K562 (cell line): ENCODE results near the gene TECTA. TPM values are rescaled to one million over a fixed set of nuclear protein-coding genes. Genes with fewer than 3 reads are reported as not detected.

ENCODE experiments used
- ATAC-seq: fragments of 200-7000 bp; cut with Tn5 transposase; 3 replicates; pipeline ENCODE4 v1.9.1; 2020; ENCODE audit warnings: moderate library complexity
- BruUV-seq: library from RNA; stranded (reverse); fragments of 400-500 nt; replicated peaks from 2 replicates; lab custom pipeline; 2021; lab: Mats Ljungman, UMichigan
- CTCF ChIA-PET: fragments of 300-600 bp; formaldehyde crosslinking; extraction: SDS; loops from one replicate; lab custom pipeline; 2021; ENCODE audit warnings: low intra/inter-chr PET ratio; lab: Yijun Ruan, JAX
- POLR2A ChIA-PET: fragments of 300-600, 350-650 bp; sonication (Branson Sonifier 250); formaldehyde crosslinking; extraction: SDS; loops from one replicate; lab custom pipeline; 2021; ENCODE audit warnings: antibody characterized with exemption, inconsistent platforms; lab: Yijun Ruan, JAX
- DNase-seq, 4 experiments: peaks; one replicate each; pipeline versions ENCODE4 v3.0.0 to v3.0.0-alpha.2; 2011 to 2018; ENCODE audit warnings: low spot score in 3 of 4, mixed read lengths in 3 of 4; ENCODE audit errors: extremely low read depth in 1 of 4
- FAIRE-seq: peaks from 2 replicates; lab custom pipeline; 2011; peaks lifted over from hg19 to GRCh38; lab: Jason Lieb, UNC
- H2AFZ ChIP-seq: 2 replicates; pipeline ENCODE4 v1.6.0; 2011; ENCODE audit warnings: low read depth, low read length, control low read depth, inconsistent platforms
- H3K27ac ChIP-seq: fragments of 200-600 bp; 3 replicates; pipeline ENCODE4 v1.8.0; 2011; ENCODE audit warnings: low read depth, mild to moderate bottlenecking, control low read depth, inconsistent platforms, low read length, moderate library complexity, mixed read lengths; ENCODE audit errors: extremely low read depth
- H3K27me3 ChIP-seq, 2 experiments: fragments of 300-600 bp in 1 of 2; 2 replicates in 1 of 2; 3 replicates in 1 of 2; pipeline versions ENCODE4 v1.6.0 to v1.8.0; 2011; ENCODE audit warnings: inconsistent platforms in 2 of 2, low read length in 2 of 2, mild to moderate bottlenecking in 1 of 2, mixed read lengths in 1 of 2, moderate library complexity in 1 of 2; ENCODE audit not compliant: control insufficient read depth in 2 of 2, insufficient read depth in 2 of 2
- H3K36me3 ChIP-seq: fragments of 300-600 bp; 3 replicates; pipeline ENCODE4 v1.8.0; 2011; ENCODE audit warnings: mild to moderate bottlenecking, low read length, inconsistent platforms; ENCODE audit not compliant: control insufficient read depth, insufficient read depth
- H3K4me1 ChIP-seq, 2 experiments: fragments of 200-600 bp in 1 of 2; replicated peaks in 1 of 2; 2 replicates in 1 of 2; 3 replicates in 1 of 2; pipeline versions ENCODE4 v1.5.1 to v1.8.0; 2011; ENCODE audit warnings: inconsistent platforms in 2 of 2, low read length in 2 of 2, mild to moderate bottlenecking in 1 of 2, mixed read lengths in 1 of 2, moderate library complexity in 1 of 2; ENCODE audit not compliant: control insufficient read depth in 2 of 2, insufficient read depth in 2 of 2
- H3K4me2 ChIP-seq: 2 replicates; pipeline ENCODE4 v1.6.1; 2011; ENCODE audit warnings: low read length, control low read depth, inconsistent platforms, mixed read lengths; ENCODE audit not compliant: insufficient read depth
- H3K4me3 ChIP-seq: fragments of 200-600 bp; sonication (generic), shearing (Covaris generic); 2 replicates; pipeline ENCODE4 v1.5.1; 2016; ENCODE audit warnings: control low read depth, inconsistent platforms
- H3K79me2 ChIP-seq: fragments of 200-600 bp; 3 replicates; pipeline ENCODE4 v1.8.0; 2011; ENCODE audit warnings: low read length, inconsistent platforms; ENCODE audit not compliant: control insufficient read depth, insufficient read depth
- H3K9ac ChIP-seq, 2 experiments: 2 replicates each; pipeline versions ENCODE4 v1.6.0 to v1.6.1; 2011; ENCODE audit warnings: low read depth in 2 of 2, low read length in 2 of 2, control low read depth in 1 of 2, inconsistent platforms in 1 of 2, mild to moderate bottlenecking in 1 of 2, mixed read lengths in 1 of 2; ENCODE audit not compliant: insufficient read depth in 1 of 2
- H3K9me1 ChIP-seq: one replicate; pipeline ENCODE4 v1.6.0; 2011; ENCODE audit warnings: inconsistent platforms, mild to moderate bottlenecking, low read length, moderate library complexity; ENCODE audit not compliant: control insufficient read depth, insufficient read depth
- H3K9me3 ChIP-seq: replicated peaks from 2 replicates; pipeline ENCODE4 v1.5.1; 2011; ENCODE audit warnings: low read depth, low read length, inconsistent platforms; ENCODE audit not compliant: control insufficient read depth, insufficient read depth
- H4K20me1 ChIP-seq: replicated peaks from 2 replicates; pipeline ENCODE4 v1.6.1; 2011; ENCODE audit warnings: low read length, inconsistent platforms, mixed read lengths; ENCODE audit not compliant: control insufficient read depth, insufficient read depth
- CBX5 ChIP-seq: IDR thresholded peaks from 2 replicates; pipeline ENCODE4 v1.6.1; 2014; ENCODE audit warnings: low read depth, borderline replicate concordance
- CSDE1 ChIP-seq, 2 experiments: fragments of 450-650 bp; IDR thresholded peaks; 2 replicates each; pipeline ENCODE4 v1.6.1; 2016; ENCODE audit warnings: mild to moderate bottlenecking in 1 of 2
- FOS ChIP-seq: IDR thresholded peaks from 3 replicates; pipeline ENCODE4 v1.6.1; 2011; ENCODE audit not compliant: insufficient read length; ENCODE audit errors: extremely low read depth
- MAFG ChIP-seq: fragments of 450-650 bp; conservative IDR thresholded peaks from 2 replicates; pipeline ENCODE4 v1.6.1; 2016; ENCODE audit warnings: missing genetic modification characterization, missing compliant biosample characterization
- NCOA2 ChIP-seq, 2 experiments: fragments of 450-650 bp; IDR thresholded peaks; 2 replicates each; pipeline ENCODE4 v1.6.1; 2018; ENCODE audit warnings: mild to moderate bottlenecking in 2 of 2, moderate library complexity in 1 of 2; ENCODE audit not compliant: partially characterized antibody in 2 of 2
- PHB ChIP-seq: fragments of 250-450 bp; sonication (Bioruptor Pico); IDR thresholded peaks from 2 replicates; pipeline ENCODE4 v1.5.0; 2021
- POU5F1 ChIP-seq: fragments of 150-350 bp; IDR thresholded peaks from 2 replicates; pipeline ENCODE4 v1.6.1; 2014; ENCODE audit warnings: borderline replicate concordance, low read length, low read depth, mild to moderate bottlenecking; ENCODE audit not compliant: partially characterized antibody
- PTRF ChIP-seq: fragments of 450-650 bp; IDR thresholded peaks from 2 replicates; pipeline ENCODE4 v1.6.1; 2016; ENCODE audit warnings: mild to moderate bottlenecking, missing genetic modification characterization, missing compliant biosample characterization
- SMARCB1 ChIP-seq: IDR thresholded peaks from 2 replicates; pipeline ENCODE4 v1.6.1; 2011; ENCODE audit warnings: improper control_type of control experiment, low read depth; ENCODE audit not compliant: insufficient read length
- TCF7 ChIP-seq: sonication (generic); IDR thresholded peaks from 2 replicates; pipeline ENCODE4 v1.6.1; 2016; ENCODE audit warnings: antibody characterized with exemption, borderline replicate concordance
- ZBTB49 ChIP-seq: sonication (generic); formaldehyde crosslinking; IDR thresholded peaks from 2 replicates; pipeline ENCODE4 v1.8.0; 2022; ENCODE audit warnings: missing genetic modification reagents, mild to moderate bottlenecking, borderline replicate concordance
- ZNF311 ChIP-seq: fragments of 250-450 bp; sonication (Bioruptor Pico); IDR thresholded peaks from 2 replicates; pipeline ENCODE4 v1.4.0; 2020; ENCODE audit warnings: mild to moderate bottlenecking, moderate library complexity
- ZNF408 ChIP-seq: fragments of 250-450 bp; sonication (Bioruptor Pico); IDR thresholded peaks from 2 replicates; pipeline ENCODE4 v1.4.0; 2020; ENCODE audit warnings: low read depth, mild to moderate bottlenecking, moderate library complexity
- ZNF668 ChIP-seq: fragments of 250-450 bp; sonication (Bioruptor Pico); IDR thresholded peaks from 2 replicates; pipeline ENCODE4 v1.8.0; 2022; ENCODE audit warnings: mild to moderate bottlenecking, inconsistent platforms
- in situ Hi-C: fragments of 300-500 bp; cut with MboI; formaldehyde crosslinking; loops from 4 replicates; pipeline ENCODE4 v1.15.0; 2018; ENCODE audit warnings: inconsistent platforms, mixed read lengths
- intact Hi-C: fragments of 100-400 bp; cut with micrococcal nuclease; formaldehyde crosslinking; loops from 2 replicates; pipeline ENCODE4 v1.14.2; 2022
- polyA plus RNA-seq, 8 experiments: library from polyadenylated mRNA; depleted of rRNA in 4 of 8; stranded (reverse) in 5 of 8; unstranded in 3 of 8; fragments of >200 nt; fragmentation: Nextera tagmentation in 2 of 8; fragmentation: Illumina TruSeq in 1 of 8; extraction: Ambion mirVana in 2 of 8; extraction: Trizol in 1 of 8; gene quantifications; 2 replicates each; pipeline versions ENCODE4 v1.2.1 to v1.2.3, GENCODE V29; 2011 to 2014; ENCODE audit warnings: inconsistent platforms in 1 of 8, missing spikeins in 1 of 8
- total RNA-seq, 7 experiments: library from RNA; depleted of rRNA in 6 of 7; stranded (reverse); fragments of >200 nt in 6 of 7; fragmentation: Illumina TruSeq in 2 of 7; extraction: Trizol in 2 of 7; gene quantifications; 2 replicates each; pipeline versions ENCODE4 v1.2.1 to v1.2.3, GENCODE V29; 2011 to 2021; ENCODE audit warnings: low replicate concordance in 1 of 7

TECTA gene
- total and polyA plus RNA-seq, 9 of the 15 experiments (the other 6 are each of a cell fraction or from before 2014, with no cell fraction given): under 0.01 to 0.04 (median 0.03) TPM; not detected in 5

DNA sequence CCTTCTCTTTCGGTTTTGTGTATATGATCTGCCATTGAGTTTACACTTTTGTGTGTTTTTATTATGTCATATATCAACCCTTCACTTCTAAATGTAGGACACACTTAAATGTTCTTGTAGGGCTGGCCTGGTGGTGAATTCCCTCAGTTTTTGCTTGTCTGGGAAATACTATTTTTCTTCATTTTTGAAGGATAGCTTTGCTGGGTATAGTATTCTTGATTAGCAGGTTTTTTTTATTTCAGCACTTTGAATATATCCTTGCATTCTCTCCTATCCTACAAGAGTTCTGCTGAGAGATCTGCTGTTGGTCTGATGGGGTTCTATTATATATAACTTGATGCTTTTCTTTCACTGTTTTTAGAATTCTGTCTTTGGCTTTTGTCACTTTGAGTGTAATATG lies 79.1 kb downstream of the TECTA start (continued):
- no peak for TF ChIP-seq ZNF668 (CRISPR knock-in tag)
- no peak for TF ChIP-seq MAFG (tag)
- no peak for TF ChIP-seq POU5F1
- TF ChIP-seq, all 486 proteins: peak for 0

DNA sequence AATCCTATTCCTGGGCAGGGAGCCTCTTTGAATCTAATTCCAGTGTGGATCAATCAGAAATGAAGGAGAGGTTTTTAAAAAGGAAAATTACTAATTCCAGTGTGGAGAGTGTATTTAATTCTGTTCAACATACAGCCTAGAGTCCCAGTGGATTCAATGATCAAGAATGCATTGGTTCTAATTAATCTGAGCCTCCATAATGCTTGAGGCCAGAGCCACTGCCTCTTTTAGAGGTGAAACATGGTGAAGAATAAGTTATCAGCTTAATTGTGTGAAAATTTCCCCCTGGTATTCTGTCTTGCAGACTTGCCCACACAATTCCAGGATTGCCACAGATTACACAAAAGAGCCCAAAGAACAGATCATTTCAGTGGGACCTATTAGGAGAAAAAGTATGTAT lies 87.7 kb downstream of the TECTA start:
- TF ChIP-seq CBX5 (no peak), ZBTB49 (CRISPR knock-in tag) (no peak), ZNF311 (CRISPR knock-in tag) (no peak), PHB (no peak), PTRF (tag) (no peak), NCOA2 (IDR thresholded peaks at IDR 0.05; ENCODE audit: partially characterized antibody in 2 of 2) (no peak), SMARCB1 (no peak), CSDE1 (IDR thresholded peaks at IDR 0.05) (no peak), FOS (no peak), TCF7 (no peak), ZNF408 (CRISPR knock-in tag) (no peak)
- no peak for DNase-seq
- no peak for FAIRE-seq
- Histone ChIP-seq H2AFZ (no peak overlapping the region), H3K9me3 (no peaks in the 10 kb centered on the region), H4K20me1 (no peaks in the 10 kb centered on the region), H3K9me1 (no peaks in the 10 kb centered on the region), H3K27ac (no peak overlapping the region), H3K9ac (no peak overlapping the region), H3K4me1 (no peaks in the 10 kb centered on the region), H3K4me2 (no peak overlapping the region), H3K36me3 (no peaks in the 10 kb centered on the region), H3K27me3 (peaks cover 0 to 5% of the 10 kb centered on the region in 2 experiments; a peak in 1 of 5 replicates), H3K79me2 (no peaks in the 10 kb centered on the region), H3K4me3 (no peak overlapping the region)
- intact Hi-C loops (no loop called here), in situ Hi-C loops (no loop called here)
- no peak for ATAC-seq
- CTCF ChIA-PET: no interaction called here
- BruUV-seq: no TSS peak
- POLR2A ChIA-PET: no interaction called here
